Measurements from ENCODE around the gene CASP1.
"Not testable (repeated sequence)": the region's sequence is repeated elsewhere in the genome, so short reads cannot be mapped to it uniquely, and the experiment has no call there.

Gene CASP1

DNA sequence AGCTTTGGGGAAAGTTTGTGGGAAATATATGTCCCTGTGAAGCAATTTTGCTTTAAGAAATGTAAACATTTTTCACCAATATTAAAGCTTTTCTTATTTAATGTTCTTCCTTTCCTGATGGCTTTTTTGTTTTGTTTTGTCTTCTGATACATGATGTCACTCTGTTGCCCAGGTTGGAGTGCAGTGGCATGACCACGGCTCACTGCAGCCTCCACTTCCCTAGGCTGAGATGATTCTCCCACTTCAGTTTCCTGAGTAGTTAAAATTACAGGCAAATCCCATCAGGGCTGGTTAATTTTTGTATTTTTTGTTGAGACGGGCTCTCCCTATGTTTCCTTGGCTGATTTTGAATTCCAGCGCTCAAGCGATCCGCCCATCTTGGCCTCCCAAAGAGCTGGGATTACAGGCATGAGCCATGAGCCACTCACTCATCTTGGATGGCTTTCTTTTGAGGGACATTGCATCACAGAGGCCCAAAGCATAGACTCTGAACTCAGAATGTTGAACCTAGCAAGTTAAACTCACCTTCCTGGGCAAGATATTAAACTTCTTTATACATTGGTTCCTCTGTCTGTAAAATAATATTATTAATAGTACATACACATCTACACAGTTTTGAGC, 10.8 kb upstream of the CASP1 start:
- no peak for DNase-seq (ENCODE audit: low spot score)

DNA sequence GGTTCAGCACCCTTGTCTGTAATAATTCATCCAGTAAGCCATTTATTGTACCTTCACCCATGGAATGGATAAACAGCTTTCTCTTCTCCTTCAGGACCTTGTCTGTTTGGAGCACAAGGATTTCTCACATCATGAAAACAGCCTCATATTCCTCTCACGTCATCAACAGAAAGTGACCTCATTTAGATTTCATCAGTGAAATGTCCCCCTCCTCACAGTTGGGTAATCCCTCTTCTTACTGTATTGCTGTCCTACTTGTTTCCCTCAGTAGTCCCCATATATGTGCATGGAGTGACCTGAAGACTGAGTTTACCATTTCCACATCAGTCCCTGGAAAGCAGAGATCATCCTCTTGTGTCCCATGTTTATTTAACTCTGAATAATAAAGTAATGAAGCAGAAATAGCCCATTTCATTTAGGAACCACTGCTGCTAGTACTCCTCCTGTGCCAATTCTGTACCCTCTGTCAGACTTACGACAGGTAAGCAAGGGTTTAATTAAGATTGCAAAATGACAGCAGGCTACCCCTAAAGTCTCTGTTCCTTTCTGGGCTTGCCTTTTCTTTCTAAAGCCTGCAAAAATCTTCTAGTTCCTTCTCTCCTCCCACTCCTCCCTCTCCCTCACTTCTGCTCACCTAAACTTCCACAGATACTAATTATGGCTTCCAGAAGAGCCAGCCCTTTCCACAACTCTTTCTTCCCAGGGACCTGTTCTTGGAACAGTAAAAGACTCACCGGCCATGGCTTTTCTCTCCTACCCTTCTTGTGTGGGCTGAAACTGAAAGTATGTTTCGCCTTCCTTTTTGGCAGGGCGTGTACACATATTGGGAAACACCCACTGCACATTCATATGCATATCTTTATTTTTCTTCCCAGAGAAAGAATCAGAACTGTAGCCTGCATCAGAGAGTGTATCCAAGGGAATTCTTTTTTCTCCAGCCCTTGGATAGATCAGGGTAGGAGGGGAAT, 9.9 kb upstream of the CASP1 start, which contains the start of gene CARD16:
Gene CARD16, minus strand, starts transcription at position 779 of the 968 bp plus-strand sequence. Its CDS starts 38 bp downstream, at position 741.
- peak; percentile 65 for DNase-seq (ENCODE audit: low spot score)

DNA sequence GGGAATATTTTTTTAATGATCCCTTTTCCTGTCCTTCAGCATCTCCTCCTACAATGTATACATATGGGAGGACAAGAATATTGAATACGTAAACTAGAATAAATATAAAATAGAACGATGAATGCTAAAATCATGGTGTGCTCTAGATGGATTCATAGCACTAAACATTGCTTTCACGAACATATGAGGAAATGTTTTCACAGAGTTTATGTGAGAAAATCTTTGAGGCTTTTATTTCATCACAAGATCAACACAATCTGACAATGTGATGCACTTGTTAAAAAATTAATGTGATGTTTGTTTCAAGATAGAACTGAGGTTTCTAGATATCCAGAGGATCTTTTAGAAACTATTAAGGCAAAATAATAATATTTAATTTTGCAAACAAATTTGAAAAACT, 7.2 kb upstream of the CASP1 start:
- no peak for DNase-seq (ENCODE audit: low spot score)

DNA sequence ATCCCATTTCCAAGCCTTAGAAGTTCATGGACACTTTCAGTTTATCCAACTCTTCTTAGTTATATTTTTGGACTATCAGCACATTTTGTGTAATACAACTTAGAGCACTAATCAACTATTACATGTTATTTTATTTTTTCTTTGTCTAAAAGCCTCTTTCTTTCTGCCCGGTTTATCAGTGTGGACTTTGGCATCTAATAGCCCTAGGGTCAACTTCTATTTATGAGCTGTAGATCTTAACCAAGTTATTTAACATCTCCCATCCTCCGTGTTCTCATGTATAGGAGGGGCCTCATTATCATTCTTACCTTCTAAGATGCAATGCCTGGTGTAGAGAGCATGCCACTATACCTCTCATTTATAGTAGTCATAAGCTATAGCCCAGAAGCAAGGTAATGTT, 5.8 kb upstream of the CASP1 start:
- no peak for DNase-seq (ENCODE audit: low spot score)

DNA sequence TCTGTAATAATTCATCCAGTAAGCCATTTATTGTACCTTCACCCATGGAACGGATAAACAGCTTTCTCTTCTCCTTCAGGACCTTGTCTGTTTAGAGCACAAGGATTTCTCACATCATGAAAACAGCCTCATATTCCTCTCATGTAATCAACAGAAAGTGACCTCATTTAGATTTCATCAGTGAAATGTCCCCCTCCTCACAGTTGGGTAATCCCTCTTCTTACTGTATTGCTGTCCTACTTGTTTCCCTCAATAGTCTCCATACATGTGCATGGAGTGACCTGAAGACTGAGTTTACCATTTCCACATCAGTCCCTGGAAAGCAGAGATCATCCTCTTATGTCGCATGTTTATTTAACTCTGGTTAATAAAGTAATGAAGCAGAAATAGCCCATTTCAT, 556 bp downstream of the CASP1 start:
- DNase-seq (ENCODE audit: low spot score) = not testable (repeated sequence)

DNA sequence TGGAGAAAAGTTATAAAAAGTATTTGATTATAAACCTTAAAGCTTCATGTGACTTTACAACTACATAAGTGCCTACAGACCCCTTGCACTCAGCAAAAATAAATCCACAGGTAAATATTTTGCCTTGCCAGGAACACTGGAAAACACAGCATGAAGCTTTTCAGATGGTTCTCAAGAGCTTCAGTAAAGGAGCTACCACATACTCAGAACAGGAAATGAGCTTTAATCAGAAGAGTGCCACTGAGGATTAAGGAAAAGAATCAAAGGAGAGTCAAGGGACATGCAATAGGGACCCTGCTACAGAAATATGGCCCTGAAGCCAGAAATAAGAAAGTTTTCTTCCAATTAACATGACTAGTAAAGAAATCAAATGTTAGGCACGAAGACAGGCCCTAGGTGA, 1.2 kb downstream of the CASP1 start:
- no peak for DNase-seq (ENCODE audit: low spot score)

DNA sequence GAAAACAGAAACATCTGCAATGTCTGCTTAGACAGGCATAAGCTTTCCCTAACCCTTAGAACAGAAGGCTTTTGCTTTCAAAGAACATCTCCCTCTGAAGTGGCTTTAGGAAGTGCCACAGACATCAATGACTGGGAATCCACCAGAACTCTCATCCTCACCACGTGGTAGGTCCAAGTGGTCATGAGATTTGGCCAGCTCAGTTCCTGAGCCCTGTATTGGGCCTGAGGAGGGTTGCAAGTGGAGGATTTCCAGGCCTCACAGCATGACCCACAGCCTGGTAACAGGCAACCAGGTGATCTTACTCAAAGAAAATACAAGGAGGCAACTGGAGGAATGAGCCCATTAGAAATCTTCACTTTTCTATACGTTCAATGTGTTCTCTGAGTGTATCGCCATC, 1.6 kb downstream of the CASP1 start:
- no peak for DNase-seq (ENCODE audit: low spot score)

DNA sequence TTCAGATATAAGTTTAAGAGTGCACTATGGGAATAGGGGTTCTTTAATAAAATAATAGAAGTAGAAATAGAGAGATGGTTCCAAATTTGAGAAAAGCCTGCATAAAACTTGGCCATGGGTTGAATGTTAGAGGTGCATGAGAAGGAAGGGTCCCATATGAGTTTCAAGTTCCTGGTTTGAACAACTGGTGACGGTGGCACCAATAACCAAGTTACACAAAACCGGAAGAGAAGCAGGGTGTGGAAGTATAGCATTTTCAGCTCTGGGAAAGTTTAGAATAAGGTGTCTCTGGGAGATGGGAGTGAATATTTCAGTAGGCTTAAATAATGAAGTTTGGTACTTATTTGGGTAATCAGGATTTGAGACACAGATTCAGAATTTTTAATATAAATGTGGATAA, 2.4 kb downstream of the CASP1 start:
- DNase-seq (ENCODE audit: low spot score) = peak; percentile 25

DNA sequence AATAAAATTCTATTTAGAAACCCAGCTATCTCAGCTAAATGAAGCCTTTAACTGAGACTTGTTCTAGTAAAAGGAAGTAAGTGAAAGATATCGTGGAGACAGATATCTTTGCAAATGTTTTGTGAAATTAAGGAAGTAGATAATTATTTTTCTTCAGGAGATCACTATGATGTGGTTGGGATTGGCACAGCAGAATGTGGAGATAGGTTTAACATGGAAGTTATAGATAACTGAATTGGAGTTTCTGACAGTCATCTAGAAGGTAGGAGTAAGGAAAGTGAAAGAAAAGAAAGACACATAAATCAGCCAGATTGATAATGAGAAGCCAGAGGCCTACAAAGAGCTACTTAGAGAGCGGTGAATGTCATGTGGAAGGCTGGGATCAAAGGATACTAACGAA, 7.3 kb downstream of the CASP1 start:
- DNase-seq (ENCODE audit: low spot score) = no peak

DNA sequence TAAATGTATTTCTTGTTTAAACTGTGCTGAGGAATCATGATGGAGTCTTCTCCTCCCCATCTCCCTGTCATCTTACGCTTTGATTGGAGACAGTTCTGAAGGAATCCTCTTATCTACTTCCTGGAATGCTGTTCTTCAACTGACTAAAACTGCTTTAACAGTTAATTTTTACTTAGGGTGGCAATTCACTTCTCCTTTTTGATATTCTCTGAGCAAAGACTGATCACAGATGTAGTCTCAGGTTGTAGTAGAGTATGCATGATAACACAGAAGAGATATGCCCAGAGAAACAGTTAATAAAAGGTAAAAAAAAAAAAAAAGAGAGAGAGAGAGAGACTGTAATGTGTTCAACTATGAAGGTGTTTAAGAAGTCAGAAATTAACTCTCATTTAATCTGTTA, 10.6 kb downstream of the CASP1 start:
- DNase-seq (ENCODE audit: low spot score) = no peak

DNA sequence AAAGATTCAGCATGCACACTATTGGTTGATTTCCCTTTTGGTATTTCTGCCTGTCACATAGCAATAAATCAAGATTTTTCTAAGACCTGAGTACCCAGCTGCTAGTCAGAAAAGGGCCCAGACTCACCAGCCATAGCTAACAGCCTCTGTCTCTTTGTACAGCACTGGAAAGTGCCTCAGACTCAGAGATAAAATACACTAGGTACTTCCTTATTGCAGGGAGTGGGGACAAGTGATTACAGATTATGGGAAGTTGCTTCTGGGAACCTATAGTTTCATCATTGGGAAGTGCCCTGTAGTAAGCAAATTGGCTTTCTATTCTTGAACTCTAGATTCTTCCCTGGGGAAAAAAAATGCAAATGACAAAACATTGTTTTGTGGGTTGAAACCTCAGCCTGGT, 11.9 kb downstream of the CASP1 start, which contains the start of gene CASP5:
Gene CASP5, minus strand, starts transcription at position 166 of the 400 bp plus-strand sequence. Its CDS starts 32 bp downstream, at position 134.
- DNase-seq (ENCODE audit: low spot score) = no peak

DNA sequence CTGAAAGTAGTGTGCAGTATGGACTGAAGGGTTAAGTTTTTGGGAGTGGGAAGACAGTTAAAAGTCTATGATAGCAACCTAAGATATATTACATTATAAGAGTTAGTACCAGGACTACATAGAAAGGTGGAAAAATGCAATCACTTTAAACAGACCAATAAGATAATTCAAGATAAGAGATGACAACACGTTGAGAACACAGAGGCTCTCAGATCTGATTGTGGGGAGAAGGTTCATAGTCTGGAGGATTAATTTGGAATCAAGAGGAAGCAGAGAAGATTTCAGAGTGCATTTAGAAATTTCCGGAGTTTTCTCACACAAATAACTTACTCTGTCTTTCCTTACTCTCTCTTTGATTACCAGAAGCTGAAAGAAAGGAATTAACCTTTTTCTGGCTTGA, 12.4 kb downstream of the CASP1 start:
- DNase-seq (ENCODE audit: low spot score) = no peak

DNA sequence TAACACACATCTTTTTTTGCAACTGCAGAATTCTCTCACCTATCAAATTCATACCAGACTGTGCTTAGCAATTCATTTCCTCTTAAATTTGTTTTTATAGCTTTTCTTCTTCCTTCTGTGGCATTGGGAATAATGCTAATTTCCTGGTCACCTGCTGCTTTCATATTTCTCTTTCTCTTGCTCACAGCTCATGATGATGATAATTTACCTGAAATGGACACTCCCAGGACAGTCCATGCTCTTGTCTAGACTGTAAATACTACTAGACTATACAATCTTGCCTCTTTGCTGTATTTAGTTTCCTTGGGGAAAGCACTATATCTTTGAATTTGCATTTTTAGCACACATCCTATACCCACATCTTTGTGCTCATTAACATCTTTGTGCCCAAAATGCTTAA, 27.5 kb downstream of the CASP1 start:
- no peak for DNase-seq (ENCODE audit: low spot score)

DNA sequence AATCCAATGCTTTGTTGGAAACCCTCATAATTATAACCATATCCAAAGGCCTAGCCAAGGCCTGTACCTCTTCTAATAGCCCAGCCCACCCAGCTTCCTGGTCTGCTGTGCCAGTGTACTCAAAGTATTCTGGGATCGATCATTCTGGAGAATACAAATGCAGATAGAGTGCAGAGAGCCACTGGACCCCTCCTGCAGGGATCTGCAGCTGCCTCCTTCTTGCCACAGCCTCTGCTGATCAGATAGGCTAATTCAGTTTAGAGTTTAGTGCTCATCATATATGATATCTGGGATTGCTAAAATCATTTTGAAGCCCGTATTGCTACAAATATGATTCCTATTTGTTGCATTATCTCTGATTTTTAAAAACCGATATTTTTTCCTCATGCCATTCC, 29.5 kb downstream of the CASP1 start:
- DNase-seq (ENCODE audit: low spot score) = no peak

DNA sequence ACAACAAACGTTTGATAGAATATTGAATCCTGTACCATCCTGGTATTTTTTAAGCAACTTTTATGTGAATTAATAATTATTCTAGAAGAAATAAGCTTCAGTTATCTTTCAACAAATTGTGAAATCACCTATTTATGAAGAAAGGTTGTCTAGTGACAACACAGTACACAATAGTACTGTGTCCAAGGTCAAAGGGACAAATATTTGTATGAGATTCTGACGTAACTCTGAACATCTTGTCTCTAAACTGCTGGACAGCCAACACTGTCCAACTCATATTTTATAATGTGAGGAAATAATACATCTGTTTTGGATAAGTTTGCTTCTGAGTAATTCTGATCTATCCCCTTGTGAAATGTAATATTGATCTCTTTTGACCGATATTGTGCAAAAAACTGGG, 30.9 kb downstream of the CASP1 start:
- no peak for DNase-seq (ENCODE audit: low spot score)

DNA sequence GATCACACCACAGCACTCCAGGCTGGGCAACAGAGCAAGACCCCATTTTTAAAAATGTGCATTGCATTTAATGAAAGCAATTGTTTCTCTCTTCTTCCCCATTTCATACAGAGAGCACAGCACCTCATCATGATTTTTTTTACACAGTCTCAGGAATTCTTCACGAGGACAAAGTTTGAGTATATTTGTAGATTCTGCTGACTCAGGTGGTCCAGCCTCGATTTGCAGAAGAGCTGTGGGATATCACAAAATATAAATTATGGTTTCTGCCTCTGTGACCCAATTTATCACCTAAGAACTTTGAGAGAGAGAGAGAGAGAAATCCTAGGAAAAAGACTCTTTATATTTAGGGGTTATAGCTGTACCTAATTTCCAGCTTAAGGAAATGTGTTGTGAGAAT, 31.8 kb downstream of the CASP1 start:
- no peak for DNase-seq (ENCODE audit: low spot score)

DNA sequence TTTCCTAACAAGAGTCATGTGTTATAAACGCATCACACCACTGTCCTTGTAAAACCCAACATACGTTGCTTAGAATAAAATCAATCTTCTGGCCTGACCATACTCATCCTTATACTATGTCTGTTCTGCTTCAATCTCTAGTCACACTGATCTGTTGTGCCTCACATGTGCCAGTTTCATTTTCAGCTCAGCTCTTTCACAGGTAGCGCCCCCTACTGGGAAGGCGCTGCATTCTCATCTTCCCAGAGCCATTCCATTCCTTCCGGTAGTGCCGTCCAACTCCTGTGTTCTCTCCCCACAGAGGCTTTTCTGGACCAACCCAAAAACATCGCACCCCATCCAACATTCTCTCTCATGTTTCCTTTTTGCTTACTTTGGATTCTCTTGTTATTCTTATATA, 34.1 kb downstream of the CASP1 start:
- DNase-seq (ENCODE audit: low spot score) = peak; percentile 40

DNA sequence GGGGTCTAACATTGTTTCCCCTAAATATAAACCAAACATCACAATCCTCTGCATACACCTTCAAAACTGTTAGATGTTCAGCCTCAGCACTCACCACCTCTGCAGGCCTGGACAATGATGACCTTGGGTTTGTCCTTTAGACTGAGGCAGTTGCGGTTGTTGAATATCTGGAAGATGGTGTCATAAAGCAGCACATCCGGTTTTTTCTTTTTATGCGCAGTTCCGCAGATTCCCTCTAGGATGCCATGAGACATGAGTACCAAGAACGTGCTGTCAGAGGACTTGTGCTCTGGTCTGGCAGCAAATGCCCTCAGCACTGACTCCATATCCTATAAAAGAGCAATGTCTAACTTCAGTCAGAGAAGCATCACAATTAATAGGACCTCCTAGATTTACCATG, 34.8 kb downstream of the CASP1 start:
- DNase-seq (ENCODE audit: low spot score) = peak; percentile 41

DNA sequence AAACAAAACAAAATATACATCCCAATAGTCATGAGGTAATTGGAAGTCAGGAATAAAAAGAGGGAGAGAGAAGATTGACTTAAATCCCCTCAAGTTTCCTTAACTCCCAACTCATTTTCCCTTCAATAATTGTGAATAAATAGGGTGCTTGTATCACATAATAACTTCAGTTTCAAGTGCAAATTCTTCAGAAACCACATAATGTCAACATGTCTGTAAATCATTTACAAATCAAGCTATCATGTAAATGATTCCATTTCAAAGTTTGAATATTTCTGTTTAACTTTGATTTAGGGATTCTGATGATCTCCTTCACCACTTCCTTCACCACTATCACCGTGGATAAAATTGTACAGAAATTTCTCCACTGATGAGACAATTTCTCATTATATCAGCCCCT, 35.2 kb downstream of the CASP1 start:
- no peak for DNase-seq (ENCODE audit: low spot score)

DNA sequence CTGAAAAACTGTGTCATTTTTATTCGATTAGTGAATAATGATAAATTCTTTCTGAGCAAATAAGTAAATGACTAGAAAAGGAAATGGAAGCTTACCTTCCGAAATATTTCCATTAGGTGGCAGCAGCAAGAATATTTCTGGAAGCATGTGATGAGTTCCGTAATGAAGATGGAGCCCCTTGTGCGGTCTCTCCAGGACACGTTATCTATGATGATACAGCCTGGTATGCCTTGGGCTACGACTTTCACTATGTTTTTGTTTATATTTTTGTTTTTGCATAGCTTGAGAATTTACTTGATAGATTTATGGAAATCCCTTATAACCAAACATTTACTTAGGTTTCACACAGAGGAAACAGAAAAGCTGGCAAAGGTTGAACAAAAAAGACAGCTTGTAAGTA, 37.7 kb downstream of the CASP1 start:
- no peak for DNase-seq (ENCODE audit: low spot score)

DNA sequence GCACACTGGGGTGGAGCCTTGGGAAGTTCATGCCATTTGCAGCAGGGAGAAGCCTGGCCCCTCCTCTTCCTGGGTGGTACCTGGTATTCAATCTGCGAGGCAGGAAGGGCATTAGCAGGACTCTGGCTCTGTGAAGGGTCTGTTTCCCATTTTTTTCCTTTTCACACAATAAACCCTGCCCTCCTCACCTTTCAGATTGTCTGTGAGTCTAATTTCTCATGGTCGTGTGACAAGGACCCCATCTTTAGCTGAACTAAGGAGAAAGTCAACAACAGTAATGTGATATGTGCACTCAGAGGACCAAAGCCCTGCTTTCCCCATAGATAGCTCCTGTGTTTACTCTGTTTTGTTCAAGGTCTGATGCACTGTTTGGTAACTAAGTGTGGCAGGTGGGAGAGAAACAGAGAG, 39.9 kb downstream of the CASP1 start:
- no peak for DNase-seq (ENCODE audit: low spot score)

DNA sequence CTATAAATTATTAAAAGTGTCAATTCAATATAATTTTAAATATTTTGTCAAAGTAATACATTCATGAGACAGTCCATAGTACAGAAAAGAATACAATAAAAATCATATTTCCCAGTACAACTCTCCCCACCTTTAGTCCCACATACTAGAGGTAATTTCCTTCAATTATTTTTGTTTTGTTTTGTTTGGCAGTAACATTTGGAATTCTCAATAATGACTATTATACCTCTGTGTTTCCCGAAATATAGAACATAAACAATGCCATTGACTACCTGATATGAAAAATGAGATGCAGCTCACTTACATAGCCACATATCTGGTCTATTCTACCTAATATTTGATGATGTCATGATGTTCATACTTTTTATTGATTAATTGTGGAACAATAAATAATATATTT, 42.2 kb downstream of the CASP1 start:
- no peak for DNase-seq (ENCODE audit: low spot score)

DNA sequence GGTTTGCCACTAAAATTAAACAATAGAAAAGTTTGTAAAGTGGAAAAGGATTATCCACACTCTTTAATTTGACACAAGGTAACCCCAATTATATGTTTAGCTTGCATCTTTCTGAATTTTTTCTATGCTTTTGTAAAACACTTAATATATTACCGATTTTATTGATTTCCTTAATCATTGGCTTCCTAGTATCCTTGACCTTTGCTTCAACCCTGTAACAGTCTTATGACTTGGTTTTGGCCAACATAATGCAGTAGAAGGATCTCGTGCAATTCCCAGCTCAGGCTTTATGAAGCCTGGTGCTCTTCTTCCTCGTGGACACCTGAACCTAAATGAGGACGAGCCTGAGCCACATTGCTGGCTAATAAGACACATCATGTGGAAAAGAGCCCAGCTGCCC, 43.0 kb downstream of the CASP1 start:
- DNase-seq (ENCODE audit: low spot score) = no peak

Measured in NAMALWA (cell line).